ENCODE results near the gene PSENEN. TPM values are rescaled to one million over a fixed set of nuclear protein-coding genes. Genes with fewer than 3 reads are reported as not detected.
A peak's percentile ranks its signal among the peaks of the same experiment; 100 is the strongest.

Gene PSENEN
- total and polyA plus RNA-seq, 9 of the 15 experiments (the other 6 are each of a cell fraction or from before 2014, with no cell fraction given) = 34.5 to 299 (median 61.1) TPM

DNA sequence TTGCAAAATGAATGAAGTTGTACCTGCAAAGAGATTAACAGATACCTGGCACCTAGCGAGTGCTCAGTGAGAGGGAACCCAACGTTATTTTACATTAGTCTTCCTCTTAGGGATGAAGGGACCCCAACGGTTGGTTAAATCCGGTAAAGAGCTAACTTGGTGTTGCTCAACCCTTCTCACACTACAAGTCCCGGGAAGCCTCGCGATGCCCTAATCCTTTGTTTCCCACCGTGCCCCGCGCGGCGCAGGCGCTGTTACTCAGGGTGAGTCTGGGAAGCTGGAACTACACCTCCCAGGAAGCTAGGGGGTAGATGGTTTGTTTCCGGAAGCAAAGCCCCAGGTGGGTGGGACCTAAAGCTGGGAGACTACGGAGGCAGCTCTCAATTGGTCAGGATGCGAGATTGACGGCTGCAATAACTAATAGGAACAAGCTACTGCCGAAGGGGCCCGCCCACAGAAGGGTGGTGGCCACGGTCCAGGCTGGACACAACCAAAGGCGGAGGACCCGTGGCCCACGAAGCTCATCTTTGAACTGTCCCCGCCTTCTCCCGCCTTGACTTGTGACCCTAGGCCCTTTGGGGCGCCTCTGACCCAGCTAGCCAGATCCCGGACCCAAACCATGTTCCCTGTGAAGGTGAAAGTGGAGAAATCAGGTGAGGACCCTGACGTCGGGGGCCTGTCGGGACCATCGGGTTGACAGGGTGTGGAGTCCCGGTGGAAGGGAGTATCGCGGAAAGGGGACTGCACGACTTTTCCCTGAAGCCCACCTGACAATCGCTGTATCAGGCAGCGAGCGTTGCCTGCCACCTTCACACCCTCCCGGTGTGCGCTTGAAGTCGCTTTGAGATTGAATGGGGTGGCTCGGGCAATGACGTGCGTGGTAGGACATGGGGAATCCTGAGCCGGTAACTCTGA is 2.9 kb downstream of the PSENEN start, which contains the start of gene LIN37 (continued):
- TF ChIP-seq, protein P1, sequence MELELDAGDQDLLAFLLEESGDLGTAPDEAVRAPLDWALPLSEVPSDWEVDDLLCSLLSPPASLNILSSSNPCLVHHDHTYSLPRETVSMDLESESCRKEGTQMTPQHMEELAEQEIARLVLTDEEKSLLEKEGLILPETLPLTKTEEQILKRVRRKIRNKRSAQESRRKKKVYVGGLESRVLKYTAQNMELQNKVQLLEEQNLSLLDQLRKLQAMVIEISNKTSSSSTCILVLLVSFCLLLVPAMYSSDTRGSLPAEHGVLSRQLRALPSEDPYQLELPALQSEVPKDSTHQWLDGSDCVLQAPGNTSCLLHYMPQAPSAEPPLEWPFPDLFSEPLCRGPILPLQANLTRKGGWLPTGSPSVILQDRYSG (tag; conservative IDR thresholded peaks at IDR 0.05; ENCODE audit: low read depth) = no peak
- TF ChIP-seq E2F6 (IDR thresholded peaks at IDR 0.05; ENCODE audit: borderline replicate concordance in 1 of 2, extremely low read depth in 1 of 2, insufficient read depth in 1 of 2, insufficient read length in 1 of 2, low read depth in 1 of 2, low read length in 1 of 2, poor library complexity in 1 of 2, severe bottlenecking in 1 of 2) = peak; percentile 21 to 36
- TF ChIP-seq ARID3B (CRISPR knock-in tag; IDR thresholded peaks at IDR 0.05; ENCODE audit: borderline replicate concordance) = no peak
- peak; percentile 21; the same call in 1 of the 2 replicates for TF ChIP-seq C11orf30 (IDR thresholded peaks at IDR 0.05; ENCODE audit: low read depth)
- TF ChIP-seq POLR2AphosphoS2 (IDR thresholded peaks at IDR 0.05; ENCODE audit: low read length) = peak; percentile 97
- no peak for TF ChIP-seq ETV6 (IDR thresholded peaks at IDR 0.05; ENCODE audit: borderline replicate concordance in 1 of 2, low read depth in 2 of 2, low read length in 1 of 2)
- no peak for TF ChIP-seq ETV6 (CRISPR knock-in tag; IDR thresholded peaks at IDR 0.05; ENCODE audit: borderline replicate concordance)
- peak; percentile 19; the same call in 1 of the 2 replicates for TF ChIP-seq ETV5 (CRISPR knock-in tag; IDR thresholded peaks at IDR 0.05; ENCODE audit: low read depth)
- no peak for TF ChIP-seq MCM7 (IDR thresholded peaks at IDR 0.05)
- no peak for TF ChIP-seq POLR2AphosphoS5 (IDR thresholded peaks at IDR 0.05; ENCODE audit: control insufficient read depth, insufficient read depth, low read depth, low read length)
- TF ChIP-seq SAP30 (IDR thresholded peaks at IDR 0.05; ENCODE audit: borderline replicate concordance, insufficient read depth, low read depth, low read length, poor library complexity, severe bottlenecking) = peak; percentile 63
- no peak for TF ChIP-seq NBN (IDR thresholded peaks at IDR 0.05; ENCODE audit: low read depth)
- TF ChIP-seq, protein P2, sequence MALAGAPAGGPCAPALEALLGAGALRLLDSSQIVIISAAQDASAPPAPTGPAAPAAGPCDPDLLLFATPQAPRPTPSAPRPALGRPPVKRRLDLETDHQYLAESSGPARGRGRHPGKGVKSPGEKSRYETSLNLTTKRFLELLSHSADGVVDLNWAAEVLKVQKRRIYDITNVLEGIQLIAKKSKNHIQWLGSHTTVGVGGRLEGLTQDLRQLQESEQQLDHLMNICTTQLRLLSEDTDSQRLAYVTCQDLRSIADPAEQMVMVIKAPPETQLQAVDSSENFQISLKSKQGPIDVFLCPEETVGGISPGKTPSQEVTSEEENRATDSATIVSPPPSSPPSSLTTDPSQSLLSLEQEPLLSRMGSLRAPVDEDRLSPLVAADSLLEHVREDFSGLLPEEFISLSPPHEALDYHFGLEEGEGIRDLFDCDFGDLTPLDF (CRISPR knock-in tag; IDR thresholded peaks at IDR 0.05) = 0 out of 2 replicates have a peak, but pooled peaks have one; percentile 53
- 0 out of 2 replicates have a peak, but pooled peaks have one; percentile 6 for TF ChIP-seq FOXJ2 (tag; IDR thresholded peaks at IDR 0.05)
- peak; percentile 76 for TF ChIP-seq POLR2H (tag; IDR thresholded peaks at IDR 0.05; ENCODE audit: low read depth)
- peak; percentile 90 for TF ChIP-seq NFIC (IDR thresholded peaks at IDR 0.05)
- peak; percentile 100 for TF ChIP-seq PKNOX1 (IDR thresholded peaks at IDR 0.05)
- peak; percentile 88 for TF ChIP-seq POLR2G (IDR thresholded peaks at IDR 0.05; ENCODE audit: low read depth, low read length)
- TF ChIP-seq ETV1 (tag; conservative IDR thresholded peaks at IDR 0.05; ENCODE audit: low read depth) = peak; percentile 57; the same call in 1 of the 2 replicates
